ENCODE data around the gene ZNF212.
A peak's percentile ranks its signal among the peaks of the same experiment; 100 is the strongest.

The ZNF212 gene

GRCh38 chr7:149239345-149240143 is at the start of gene ZNF212:
TSS of gene ZNF212 (plus strand) at chr7:149239651. CDS start at chr7:149239779, 128 bp downstream.
- DNase-seq = peak; percentile 88 to 94

- no peak for DNase-seq
Observed at GRCh38 chr7:149191851-149192250, 47.6 kb upstream of the ZNF212 start.

GRCh38 chr7:149194799-149195179 is 44.7 kb upstream of the ZNF212 start:
- no peak for DNase-seq

- peak; percentile 75 to 87 for DNase-seq
Observed at GRCh38 chr7:149195180-149196150, 44.0 kb upstream of the ZNF212 start, which contains the start of gene ZNF282. TSS of gene ZNF282 (plus strand) at chr7:149195546. CDS start at chr7:149195590, 44 bp downstream.

- no peak for DNase-seq
Observed at GRCh38 chr7:149196151-149196704, 43.2 kb upstream of the ZNF212 start.

- DNase-seq = peak in 1 of 2 experiments; percentile 19
Observed at GRCh38 chr7:149196705-149197171, 42.7 kb upstream of the ZNF212 start.

GRCh38 chr7:149197675-149198074 is 41.8 kb upstream of the ZNF212 start:
- no peak for DNase-seq

GRCh38 chr7:149198161-149198816 is 41.2 kb upstream of the ZNF212 start:
- DNase-seq = no peak

GRCh38 chr7:149199234-149199995 is 40.0 kb upstream of the ZNF212 start:
- no peak for DNase-seq

GRCh38 chr7:149202831-149203231 is 36.6 kb upstream of the ZNF212 start:
- DNase-seq = no peak

- DNase-seq = no peak
Observed at GRCh38 chr7:149205690-149206381, 33.6 kb upstream of the ZNF212 start.

- no peak for DNase-seq
Observed at GRCh38 chr7:149207324-149208035, 32.0 kb upstream of the ZNF212 start.

- DNase-seq = peak; percentile 91 to 94
Observed at GRCh38 chr7:149209518-149210269, 29.8 kb upstream of the ZNF212 start.

GRCh38 chr7:149210551-149210950 is 28.9 kb upstream of the ZNF212 start:
- no peak for DNase-seq

- no peak for DNase-seq
Observed at GRCh38 chr7:149214020-149214720, 25.3 kb upstream of the ZNF212 start.

GRCh38 chr7:149216402-149216801 is 23.0 kb upstream of the ZNF212 start:
- DNase-seq = no peak

GRCh38 chr7:149217570-149217969 is 21.9 kb upstream of the ZNF212 start:
- no peak for DNase-seq

- no peak for DNase-seq
Observed at GRCh38 chr7:149218469-149219420, 20.7 kb upstream of the ZNF212 start.
